ENCODE data around the gene GRB7.

DNA sequence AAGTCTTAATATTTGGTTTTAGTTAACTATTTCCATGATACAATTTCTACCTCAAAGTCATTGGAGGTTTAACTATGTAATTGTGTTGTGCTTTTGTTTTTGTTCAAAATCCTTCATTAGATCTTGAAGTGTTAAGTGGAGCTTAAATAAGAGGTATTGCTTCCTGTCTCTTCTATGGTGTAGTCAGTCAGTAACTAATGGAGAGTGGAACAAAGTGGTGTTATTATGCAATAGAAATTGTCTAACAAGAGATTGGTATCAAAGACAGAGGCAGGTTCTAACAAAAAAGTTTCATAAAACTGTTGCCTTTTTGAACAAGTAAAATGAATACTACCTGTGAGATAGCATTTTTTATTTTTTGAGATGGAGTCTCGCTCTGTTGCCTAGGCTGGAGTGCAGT lies 45.2 kb downstream of the GRB7 start:
- TF ChIP-seq, protein P1, sequence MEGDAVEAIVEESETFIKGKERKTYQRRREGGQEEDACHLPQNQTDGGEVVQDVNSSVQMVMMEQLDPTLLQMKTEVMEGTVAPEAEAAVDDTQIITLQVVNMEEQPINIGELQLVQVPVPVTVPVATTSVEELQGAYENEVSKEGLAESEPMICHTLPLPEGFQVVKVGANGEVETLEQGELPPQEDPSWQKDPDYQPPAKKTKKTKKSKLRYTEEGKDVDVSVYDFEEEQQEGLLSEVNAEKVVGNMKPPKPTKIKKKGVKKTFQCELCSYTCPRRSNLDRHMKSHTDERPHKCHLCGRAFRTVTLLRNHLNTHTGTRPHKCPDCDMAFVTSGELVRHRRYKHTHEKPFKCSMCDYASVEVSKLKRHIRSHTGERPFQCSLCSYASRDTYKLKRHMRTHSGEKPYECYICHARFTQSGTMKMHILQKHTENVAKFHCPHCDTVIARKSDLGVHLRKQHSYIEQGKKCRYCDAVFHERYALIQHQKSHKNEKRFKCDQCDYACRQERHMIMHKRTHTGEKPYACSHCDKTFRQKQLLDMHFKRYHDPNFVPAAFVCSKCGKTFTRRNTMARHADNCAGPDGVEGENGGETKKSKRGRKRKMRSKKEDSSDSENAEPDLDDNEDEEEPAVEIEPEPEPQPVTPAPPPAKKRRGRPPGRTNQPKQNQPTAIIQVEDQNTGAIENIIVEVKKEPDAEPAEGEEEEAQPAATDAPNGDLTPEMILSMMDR (IDR thresholded peaks at IDR 0.05; ENCODE audit: low read depth, low read length): no peak
- TF ChIP-seq EZH2phosphoT487 (IDR thresholded peaks at IDR 0.05; ENCODE audit: low read depth): no peak
